ENCODE results near the gene BAG3. TPM values are rescaled to one million over a fixed set of nuclear protein-coding genes. Genes with fewer than 3 reads are reported as not detected.

Gene BAG3
- total RNA-seq, 2 experiments from 2014 or later = 1.9 to 2.6 TPM

- Histone ChIP-seq H3K36me3 (ENCODE audit: insufficient read depth, low read length) (no peaks in the 10 kb centered on the region), H3K4me3 (ENCODE audit: low read depth, low read length, poor library complexity, severe bottlenecking) (no peak overlapping the region), H3K4me1 (ENCODE audit: insufficient read depth, low read length, poor library complexity, severe bottlenecking) (no peaks in the 10 kb centered on the region), H3K9me3 (ENCODE audit: low read length) (no peaks in the 10 kb centered on the region), H4K20me1 (ENCODE audit: insufficient read depth, low read length) (no peaks in the 10 kb centered on the region), H3K9me2 (ENCODE audit: insufficient read depth, low read length) (no peaks in the 10 kb centered on the region), H3K27ac (ENCODE audit: low read depth, low read length, poor library complexity, severe bottlenecking) (no peak overlapping the region), H3K79me2 (ENCODE audit: insufficient read depth, low read depth, low read length) (no peaks in the 10 kb centered on the region), H2AFZ (ENCODE audit: low read length) (no peak overlapping the region), H3K4me2 (ENCODE audit: low read length) (no peak overlapping the region)
- no TSS peak for BruUV-seq (replicated peaks)
- POLR2A ChIA-PET = interaction anchor here (0.6 to 0.8 kb wide), 4 partner anchors 11 to 1460 kb away, joined by 4 to 5 read pairs (median 4); no protein-coding TSS in a partner anchor
- intact Hi-C loops (cut with micrococcal nuclease; ENCODE audit: unreplicated experiment) = loop anchor here (5.0 kb wide), 2 partner anchors 133 to 648 kb away; no protein-coding TSS in a partner anchor
- CTCF ChIA-PET (ENCODE audit: unreplicated experiment) = no interaction called here
- no peak for DNase-seq (ENCODE audit: low spot score)
- TF ChIP-seq, protein P1, sequence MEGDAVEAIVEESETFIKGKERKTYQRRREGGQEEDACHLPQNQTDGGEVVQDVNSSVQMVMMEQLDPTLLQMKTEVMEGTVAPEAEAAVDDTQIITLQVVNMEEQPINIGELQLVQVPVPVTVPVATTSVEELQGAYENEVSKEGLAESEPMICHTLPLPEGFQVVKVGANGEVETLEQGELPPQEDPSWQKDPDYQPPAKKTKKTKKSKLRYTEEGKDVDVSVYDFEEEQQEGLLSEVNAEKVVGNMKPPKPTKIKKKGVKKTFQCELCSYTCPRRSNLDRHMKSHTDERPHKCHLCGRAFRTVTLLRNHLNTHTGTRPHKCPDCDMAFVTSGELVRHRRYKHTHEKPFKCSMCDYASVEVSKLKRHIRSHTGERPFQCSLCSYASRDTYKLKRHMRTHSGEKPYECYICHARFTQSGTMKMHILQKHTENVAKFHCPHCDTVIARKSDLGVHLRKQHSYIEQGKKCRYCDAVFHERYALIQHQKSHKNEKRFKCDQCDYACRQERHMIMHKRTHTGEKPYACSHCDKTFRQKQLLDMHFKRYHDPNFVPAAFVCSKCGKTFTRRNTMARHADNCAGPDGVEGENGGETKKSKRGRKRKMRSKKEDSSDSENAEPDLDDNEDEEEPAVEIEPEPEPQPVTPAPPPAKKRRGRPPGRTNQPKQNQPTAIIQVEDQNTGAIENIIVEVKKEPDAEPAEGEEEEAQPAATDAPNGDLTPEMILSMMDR (conservative IDR thresholded peaks at IDR 0.05; ENCODE audit: low read length) = no peak
- no peak for TF ChIP-seq EZH2phosphoT487 (IDR thresholded peaks at IDR 0.05; ENCODE audit: borderline replicate concordance, low read depth, low read length)
Measured at GRCh38 chr10:119689016-119689580, 37.9 kb downstream of the BAG3 start.

DNA sequence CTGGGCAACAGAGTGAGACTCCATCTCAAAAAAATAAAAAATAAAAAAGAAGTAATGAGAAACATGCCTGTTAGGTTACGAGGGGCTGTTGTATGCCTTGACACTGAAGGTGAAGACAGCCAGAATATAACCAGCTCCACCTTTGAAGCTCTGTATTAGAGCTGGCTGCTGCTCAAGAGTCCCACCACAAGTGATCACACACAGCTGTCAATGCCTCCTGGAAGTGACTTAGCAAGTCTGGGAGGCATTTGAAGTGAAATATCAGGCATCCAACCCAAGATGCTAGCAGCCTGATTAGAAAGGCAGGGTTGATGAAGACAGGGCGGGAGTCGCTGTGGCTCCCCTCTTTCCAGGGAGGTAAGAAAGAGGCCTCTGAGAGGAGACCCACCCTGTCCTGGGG is 40.5 kb downstream of the BAG3 start:
- no peaks in the 10 kb centered on the region for H4K20me1 ChIP-seq (ENCODE audit: insufficient read depth, low read length)
- no peak overlapping the region for H3K4me3 ChIP-seq (ENCODE audit: low read depth, low read length, poor library complexity, severe bottlenecking)
- BruUV-seq (replicated peaks) = no TSS peak
- ChIA-PET CTCF (ENCODE audit: unreplicated experiment) (no interaction called here), POLR2A (interaction anchor here (1.1 kb wide), 1 partner anchor 81 kb away, joined by 4 read pairs; no protein-coding TSS in a partner anchor)
- no peak for TF ChIP-seq EZH2phosphoT487 (IDR thresholded peaks at IDR 0.05; ENCODE audit: borderline replicate concordance, low read depth, low read length)
- TF ChIP-seq, protein P1 (conservative IDR thresholded peaks at IDR 0.05; ENCODE audit: low read length) = no peak
- no peaks in the 10 kb centered on the region for H3K36me3 ChIP-seq (ENCODE audit: insufficient read depth, low read length)
- H3K4me1 ChIP-seq (ENCODE audit: insufficient read depth, low read length, poor library complexity, severe bottlenecking) = no peaks in the 10 kb centered on the region
- H3K79me2 ChIP-seq (ENCODE audit: insufficient read depth, low read depth, low read length) = no peaks in the 10 kb centered on the region
- H2AFZ ChIP-seq (ENCODE audit: low read length) = no peak overlapping the region
- H3K27ac ChIP-seq (ENCODE audit: low read depth, low read length, poor library complexity, severe bottlenecking) = no peak overlapping the region
- H3K9me2 ChIP-seq (ENCODE audit: insufficient read depth, low read length) = no peaks in the 10 kb centered on the region
- DNase-seq (ENCODE audit: low spot score) = no peak
- H3K9me3 ChIP-seq (ENCODE audit: low read length) = no peaks in the 10 kb centered on the region
- no peak overlapping the region for H3K4me2 ChIP-seq (ENCODE audit: low read length)
- intact Hi-C loops (cut with micrococcal nuclease; ENCODE audit: unreplicated experiment) = no loop called here

- CTCF ChIA-PET (ENCODE audit: unreplicated experiment) = no interaction called here
- Histone ChIP-seq H2AFZ (ENCODE audit: low read length) (no peak overlapping the region), H3K4me3 (ENCODE audit: low read depth, low read length, poor library complexity, severe bottlenecking) (no peak overlapping the region), H3K9me2 (ENCODE audit: insufficient read depth, low read length) (no peaks in the 10 kb centered on the region), H3K4me1 (ENCODE audit: insufficient read depth, low read length, poor library complexity, severe bottlenecking) (no peaks in the 10 kb centered on the region), H4K20me1 (ENCODE audit: insufficient read depth, low read length) (no peaks in the 10 kb centered on the region), H3K36me3 (ENCODE audit: insufficient read depth, low read length) (no peaks in the 10 kb centered on the region), H3K27ac (ENCODE audit: low read depth, low read length, poor library complexity, severe bottlenecking) (no peak overlapping the region), H3K9me3 (ENCODE audit: low read length) (no peaks in the 10 kb centered on the region), H3K4me2 (ENCODE audit: low read length) (no peak overlapping the region), H3K79me2 (ENCODE audit: insufficient read depth, low read depth, low read length) (no peaks in the 10 kb centered on the region)
- TF ChIP-seq EZH2phosphoT487 (IDR thresholded peaks at IDR 0.05; ENCODE audit: borderline replicate concordance, low read depth, low read length) = no peak
- TF ChIP-seq, protein P1 (conservative IDR thresholded peaks at IDR 0.05; ENCODE audit: low read length) = no peak
- intact Hi-C loops (cut with micrococcal nuclease; ENCODE audit: unreplicated experiment) = no loop called here
- POLR2A ChIA-PET = interaction anchor here (0.6 to 1.1 kb wide), 3 partner anchors 9 to 43 kb away, joined by 3 read pairs; no protein-coding TSS in a partner anchor
- no TSS peak for BruUV-seq (replicated peaks)
- DNase-seq (ENCODE audit: low spot score) = no peak
Measured at GRCh38 chr10:119693262-119693957, 42.2 kb downstream of the BAG3 start.
